ENCODE results near the gene SDC4.

- TF ChIP-seq CTCF (conservative IDR thresholded peaks at IDR 0.05; ENCODE audit: low read length), result no peak
- no peak for TF ChIP-seq EZH2phosphoT487 (IDR thresholded peaks at IDR 0.05; ENCODE audit: borderline replicate concordance)
Measured at GRCh38 chr20:45354423-45355208, 6.4 kb upstream of the SDC4 start.

Measured in Loucy (cell line).